Heart left ventricle (tissue), 16 donors: ENCODE measurements around the gene ABLIM2. TPM values are rescaled to one million over a fixed set of nuclear protein-coding genes. Genes with fewer than 3 reads are reported as not detected.

Experiments used
- ATAC-seq, 4 donors: fragments of 200-7000 bp; cut with Tn5 transposase; one replicate each; pipeline ENCODE4 v1.9.1; 2020 to 2022; ENCODE audit warnings: moderate library complexity in 4 of 4, mild to moderate bottlenecking in 3 of 4, moderate number of reproducible peaks in 1 of 4
- DNase-seq, 5 donors: peaks; one replicate each; pipeline ENCODE4 v3.0.0-alpha.2; 2020
- H3K27ac ChIP-seq, 12 donors: fragments of 200-600 bp; sonication (generic) in 4 of 12; one replicate each; pipeline versions ENCODE4 v1.5.0 to v1.8.0; 2016 to 2022; ENCODE audit warnings: mild to moderate bottlenecking in 2 of 12
- H3K27me3 ChIP-seq, 9 donors: fragments of 200-600 bp; sonication (generic) in 2 of 9; one replicate each; pipeline versions ENCODE4 v1.5.1 to v1.8.0; 2016 to 2022; ENCODE audit warnings: mild to moderate bottlenecking in 3 of 9
- H3K36me3 ChIP-seq, 9 donors: fragments of 200-600 bp; sonication (generic) in 2 of 9; one replicate each; pipeline versions ENCODE4 v1.5.0 to v1.8.0; 2018 to 2022; ENCODE audit warnings: mild to moderate bottlenecking in 2 of 9
- H3K4me1 ChIP-seq, 12 donors: fragments of 200-600 bp; sonication (generic) in 4 of 12; one replicate each; pipeline versions ENCODE4 v1.5.0 to v1.8.0; 2016 to 2022; ENCODE audit warnings: mild to moderate bottlenecking in 3 of 12
- H3K4me3 ChIP-seq, 12 donors: fragments of 200-600 bp; sonication (generic) in 4 of 12; one replicate each; pipeline versions ENCODE4 v1.5.0 to v1.8.0; 2017 to 2022; ENCODE audit warnings: mild to moderate bottlenecking in 9 of 12, moderate library complexity in 4 of 12
- H3K9me3 ChIP-seq, 12 donors: fragments of 200-600 bp; sonication (generic) in 4 of 12; one replicate each; pipeline versions ENCODE4 v1.5.0 to v1.8.0; 2016 to 2022; ENCODE audit warnings: mild to moderate bottlenecking in 1 of 12
- CTCF ChIP-seq, 12 donors: fragments of 200-600 bp; sonication (generic) in 4 of 12; IDR thresholded peaks; one replicate each; pipeline versions ENCODE4 v1.5.0 to v1.8.0; 2018 to 2022; ENCODE audit warnings: antibody characterized with exemption in 12 of 12, mild to moderate bottlenecking in 5 of 12
- POLR2A ChIP-seq, 2 donors: fragments of 450-650 bp; IDR thresholded peaks; one replicate each; pipeline ENCODE4 v1.6.1; 2017; ENCODE audit warnings: antibody characterized with exemption in 2 of 2, mild to moderate bottlenecking in 2 of 2, moderate library complexity in 2 of 2
- WGBS, 4 donors: extraction: QIAGEN DNeasy Blood & Tissue Kit in 2 of 4; methylation state at CpG; one replicate each; pipeline versions ENCODE4 v1.1.5 to v1.1.7; 2013 to 2018; 5-methylcytosine and 5-hydroxymethylcytosine counted together
- intact Hi-C, 10 donors: fragments of 100-400 bp; cut with DNase I; formaldehyde crosslinking; loops; one replicate each; pipeline versions ENCODE4 v1.11.1 to v1.14.2; 2022
- polyA plus RNA-seq, 2 donors: library from polyadenylated mRNA; stranded (reverse); fragments of 200-250 nt; gene quantifications; one replicate each; pipeline ENCODE4 v1.2.3, GENCODE V29; 2013
- total RNA-seq, 9 donors: library from RNA; depleted of rRNA in 2 of 9; stranded (reverse); fragments of >200 nt in 2 of 9; fragmentation: NEBNext Ultra II Directional in 3 of 9; extraction: Animal tissue kit (Norgen Biotek cat#: 25700) in 3 of 9; gene quantifications; one replicate each; pipeline versions ENCODE4 v1.1.0 to v1.2.4, GENCODE V29; 2016 to 2023
- donor health status: ischemic (EF 13 %, LVEDD 7.1; RV severe dilation, severe dysfunction).
- donor health status: healthy with polysubstance abuse.
- donor health status: DM: no; HTN: yes; CAD: no.
- donor health status: DM: no; HTN: no; CAD: no.
- donor health status: ischemic (EF 25% LVEDD 6.9; RV normal size, moderate dysfunction).
- donor health status: ischemic (EF 25% LVEDD 5.7; RV mildly dilated, moderate dysfunction).
- donor health status: healthy.
- donor health status: DM: yes; HTN: yes; CAD: no.
- donor health status: ischemic (EF 35%, LVEDD 5.7; RV mildly dilated, moderate dysfunction).
- donor health status: nonischemic (EF 11% LVEDD 7.7; RV severe dilation, severe dysfunction).
- donor health status: DM: yes; HTN: yes; CAD: no.
- donor health status: PGD.
- donor health status: ischemic (EF 29% LVEDD 5.4; RV normal size, mild dysfunction).
- donor health status: nonischemic (EF 23%, LVEDD 6.1; RV moderate dilation, normal function).

The ABLIM2 gene
- total and polyA plus RNA-seq, 11 donors = 11.1 to 27.9 (median 18.4) TPM

- DNase-seq (no peak), ATAC-seq (no peak)
- H3K27ac ChIP-seq = no peak overlapping the region
- intact Hi-C loops = no loop called here
- H3K27me3 ChIP-seq = no peaks in the 10 kb centered on the region
- 77 to 91% (median 86%) methylated on average over 12 to 21 of the region's 21 CpGs for WGBS, 4 donors
- no peak for TF ChIP-seq CTCF (IDR thresholded peaks at IDR 0.05)
- no peak for TF ChIP-seq POLR2A (IDR thresholded peaks at IDR 0.05)
- peak overlapping the region in 5 of 12 donors; percentile 4 to 71 (median 58) for H3K4me3 ChIP-seq
- no peaks in the 10 kb centered on the region for H3K9me3 ChIP-seq
- peaks cover 0 to 19% (median 0%) of the 10 kb centered on the region in 9 donors for H3K36me3 ChIP-seq
- peaks cover 0 to 82% (median 34%) of the 10 kb centered on the region in 12 donors for H3K4me1 ChIP-seq
Observed at GRCh38 chr4:8202108-8203051, 43.8 kb upstream of the ABLIM2 start.

GRCh38 chr4:8201321-8201781 lies 42.7 kb upstream of the ABLIM2 start:
- peak overlapping the region in 8 of 12 donors; percentile 68 to 95 (median 79) for H3K27ac ChIP-seq
- no peaks in the 10 kb centered on the region for H3K27me3 ChIP-seq
- 46 to 60% (median 51%) methylated on average over 7 to 9 of the region's 9 CpGs for WGBS, 4 donors
- H3K4me3 ChIP-seq = peak overlapping the region in 10 of 12 donors; percentile 45 to 71 (median 54)
- intact Hi-C loops = no loop called here
- H3K4me1 ChIP-seq = peaks cover 0 to 79% (median 36%) of the 10 kb centered on the region in 12 donors
- TF ChIP-seq POLR2A (IDR thresholded peaks at IDR 0.05) = no peak
- no peak for TF ChIP-seq CTCF (IDR thresholded peaks at IDR 0.05)
- ATAC-seq (no peak), DNase-seq (no peak)
- no peaks in the 10 kb centered on the region for H3K9me3 ChIP-seq
- H3K36me3 ChIP-seq = peaks cover 0 to 18% (median 0%) of the 10 kb centered on the region in 9 donors

GRCh38 chr4:8200302-8200975 lies 41.8 kb upstream of the ABLIM2 start:
- peak overlapping the region; percentile 4 to 95 (median 79) for H3K27ac ChIP-seq
- ATAC-seq (peak; percentile 18 to 73 (median 58)), DNase-seq (peak; percentile 79 to 86 (median 83))
- intact Hi-C loops = no loop called here
- TF ChIP-seq CTCF (IDR thresholded peaks at IDR 0.05) (no peak), POLR2A (IDR thresholded peaks at IDR 0.05) (peak in 1 of 2 donors; percentile 48)
- H3K4me1 ChIP-seq = peaks cover 0 to 78% (median 45%) of the 10 kb centered on the region in 12 donors
- H3K4me3 ChIP-seq = peak overlapping the region; percentile 14 to 71 (median 52)
- H3K27me3 ChIP-seq = no peaks in the 10 kb centered on the region
- H3K36me3 ChIP-seq = peaks cover 0 to 10% (median 0%) of the 10 kb centered on the region in 9 donors
- 36 to 64% (median 44%) methylated on average over 23 to 30 of the region's 30 CpGs for WGBS, 4 donors
- H3K9me3 ChIP-seq = no peaks in the 10 kb centered on the region
